Smooth muscle cell (in vitro differentiated cells): ENCODE data around the gene SHFL. TPM values are rescaled to one million over a fixed set of nuclear protein-coding genes. Genes with fewer than 3 reads are reported as not detected.

Experiments
- DNase-seq: peaks from one replicate; lab custom pipeline; 2025; ENCODE audit not compliant: unreplicated experiment; lab: John Stamatoyannopoulos, UW
- H2AFZ ChIP-seq: fragments of 200-600 bp; sonication (generic); 2 replicates; pipeline ENCODE4 v1.6.0; 2016; ENCODE audit warnings: antibody characterized with exemption, low read depth, mild to moderate bottlenecking
- H3F3A ChIP-seq: fragments of 200-600 bp; sonication (generic); 2 replicates; pipeline ENCODE4 v1.6.0; 2017; ENCODE audit warnings: antibody characterized with exemption, low read depth
- H3K27ac ChIP-seq: fragments of 200-600 bp; sonication (generic); 2 replicates; pipeline ENCODE4 v1.5.1; 2016; ENCODE audit warnings: low read depth, mild to moderate bottlenecking
- H3K27me3 ChIP-seq: fragments of 200-600 bp; sonication (generic); 2 replicates; pipeline ENCODE4 v1.6.1; 2016; ENCODE audit warnings: low read depth, mild to moderate bottlenecking
- H3K36me3 ChIP-seq: fragments of 200-600 bp; sonication (generic); 2 replicates; pipeline ENCODE4 v1.5.1; 2016; ENCODE audit warnings: low read depth
- H3K4me1 ChIP-seq: fragments of 200-600 bp; sonication (generic); 2 replicates; pipeline ENCODE4 v1.5.1; 2016; ENCODE audit warnings: low read depth
- H3K4me2 ChIP-seq: fragments of 200-600 bp; sonication (generic); 2 replicates; pipeline ENCODE4 v1.6.0; 2016; ENCODE audit warnings: mild to moderate bottlenecking
- H3K4me3 ChIP-seq: fragments of 200-600 bp; sonication (generic); 2 replicates; pipeline ENCODE4 v1.5.1; 2016; ENCODE audit warnings: mild to moderate bottlenecking
- H3K79me2 ChIP-seq: fragments of 200-600 bp; sonication (generic); 2 replicates; pipeline ENCODE4 v1.6.0; 2016; ENCODE audit warnings: low read depth, mild to moderate bottlenecking
- H3K9ac ChIP-seq: fragments of 200-600 bp; sonication (generic); 2 replicates; pipeline ENCODE4 v1.6.0; 2016; ENCODE audit warnings: low read depth
- H3K9me3 ChIP-seq: fragments of 200-600 bp; sonication (generic); replicated peaks from 2 replicates; pipeline ENCODE4 v1.5.1; 2016; ENCODE audit warnings: low read depth
- H4K20me1 ChIP-seq: fragments of 200-600 bp; sonication (generic); 2 replicates; pipeline ENCODE4 v1.6.0; 2016; ENCODE audit warnings: low read depth
- CTCF ChIP-seq: fragments of 200-600 bp; sonication (generic); IDR thresholded peaks from 2 replicates; pipeline ENCODE4 v1.5.1; 2017; ENCODE audit warnings: borderline replicate concordance, mild to moderate bottlenecking, antibody characterized with exemption; ENCODE audit not compliant: insufficient read depth, poor library complexity, severe bottlenecking
- WGBS: methylation state at CpG from one replicate; pipeline ENCODE4 v1.1.7; 2016; ENCODE audit warnings: low lambda C conversion rate; 5-methylcytosine and 5-hydroxymethylcytosine counted together
- polyA plus RNA-seq: library from polyadenylated mRNA; unstranded; fragments of >200 nt; fragmentation: Nextera tagmentation; extraction: Ambion mirVana; gene quantifications from 2 replicates; pipeline ENCODE4 v1.2.1, GENCODE V29; 2016
- total RNA-seq: library from RNA; depleted of rRNA; stranded (reverse); fragments of >200 nt; gene quantifications from 2 replicates; pipeline ENCODE4 v1.2.3, GENCODE V29; 2014

Gene SHFL
- total and polyA plus RNA-seq, 2 experiments from 2014 or later = 15.6 to 28.7 TPM

DNA sequence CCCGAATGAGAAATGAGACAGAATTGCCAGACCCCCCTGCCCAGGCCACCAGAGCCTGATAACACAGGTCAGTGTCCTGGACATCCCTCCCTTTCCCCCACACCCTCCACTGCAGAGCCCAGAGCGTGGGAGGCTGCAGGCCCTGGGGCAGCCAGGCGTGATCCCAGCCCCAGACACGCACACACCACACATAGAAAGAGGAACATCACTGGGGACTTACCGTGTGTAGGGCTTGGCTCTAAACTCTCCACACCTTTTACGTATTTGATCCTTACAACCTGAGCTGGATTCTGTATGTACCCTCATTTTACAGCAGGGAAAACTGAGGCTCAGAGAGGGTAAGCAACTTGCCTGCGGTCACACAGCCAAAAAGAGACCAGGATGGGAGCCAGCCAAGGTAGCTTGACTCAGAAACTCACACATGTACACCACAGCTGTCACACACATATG is 16.7 kb downstream of the SHFL start:
- WGBS = 54% methylated on average over 7 of the region's 7 CpGs
- Histone ChIP-seq H2AFZ (peak overlapping the region; percentile 28), H3K79me2 (peaks cover 17% of the 10 kb centered on the region), H3K4me3 (no peak overlapping the region), H3K9me3 (no peaks in the 10 kb centered on the region), H3K36me3 (no peaks in the 10 kb centered on the region), H3K4me1 (peaks cover 10% of the 10 kb centered on the region), H3F3A (no peaks in the 10 kb centered on the region), H3K4me2 (peak overlapping the region; percentile 2), H3K27ac (peak overlapping the region; percentile 15), H3K27me3 (no peaks in the 10 kb centered on the region), H4K20me1 (no peaks in the 10 kb centered on the region), H3K9ac (no peak overlapping the region)
- DNase-seq = no peak
- TF ChIP-seq CTCF = no peak

DNA sequence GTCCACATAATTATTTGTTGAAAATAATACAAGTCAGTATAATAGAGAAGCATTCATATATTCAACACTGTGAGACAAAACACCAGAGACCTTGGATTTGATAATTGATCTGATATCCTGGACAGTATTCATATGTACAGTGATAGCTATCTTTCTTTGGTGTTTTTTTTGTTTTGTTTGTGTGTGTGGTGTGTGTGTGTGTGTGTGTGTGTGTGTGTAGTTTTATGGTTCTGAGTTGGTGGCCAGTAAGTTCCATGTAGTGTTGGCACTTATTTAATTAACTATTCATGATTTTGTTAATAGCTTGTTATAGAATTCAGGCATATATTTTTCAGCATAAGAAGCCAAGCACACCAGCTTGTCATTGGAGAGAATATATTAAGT is 18.0 kb downstream of the SHFL start:
- H2AFZ ChIP-seq = no peak overlapping the region
- H3K4me3 ChIP-seq = no peak overlapping the region
- peaks cover 22% of the 10 kb centered on the region for H3K79me2 ChIP-seq
- no peaks in the 10 kb centered on the region for H3K27me3 ChIP-seq
- H3K9ac ChIP-seq = no peak overlapping the region
- H3K9me3 ChIP-seq = no peaks in the 10 kb centered on the region
- no peaks in the 10 kb centered on the region for H4K20me1 ChIP-seq
- no peaks in the 10 kb centered on the region for H3F3A ChIP-seq
- peaks cover 10% of the 10 kb centered on the region for H3K4me1 ChIP-seq
- peak overlapping the region; percentile 15 for H3K27ac ChIP-seq
- no peaks in the 10 kb centered on the region for H3K36me3 ChIP-seq
- no peak for DNase-seq
- no peak overlapping the region for H3K4me2 ChIP-seq
- TF ChIP-seq CTCF = no peak

GRCh38 chr19:10104665-10105508 is 18.8 kb downstream of the SHFL start:
- peak overlapping the region; percentile 15 for H3K27ac ChIP-seq

More at GRCh38 chr19:10104665-10105508, 18.8 kb downstream of the SHFL start:
- H3K9me3 ChIP-seq = no peaks in the 10 kb centered on the region
- no peak overlapping the region for H3K4me3 ChIP-seq
- H2AFZ ChIP-seq = no peak overlapping the region
- H3K9ac ChIP-seq = no peak overlapping the region
- WGBS = 73% methylated on average over 15 of the region's 15 CpGs
- H3K4me1 ChIP-seq = peaks cover 10% of the 10 kb centered on the region
- no peak overlapping the region for H3K4me2 ChIP-seq
- H3K27me3 ChIP-seq = no peaks in the 10 kb centered on the region
- H3F3A ChIP-seq = no peaks in the 10 kb centered on the region
- no peak for TF ChIP-seq CTCF
- peaks cover 22% of the 10 kb centered on the region for H3K79me2 ChIP-seq
- H3K36me3 ChIP-seq = no peaks in the 10 kb centered on the region
- H4K20me1 ChIP-seq = no peaks in the 10 kb centered on the region
- no peak for DNase-seq
